Measurements from ENCODE around the gene SHB. TPM values are rescaled to one million over a fixed set of nuclear protein-coding genes. Genes with fewer than 3 reads are reported as not detected.
A peak's percentile ranks its signal among the peaks of the same experiment; 100 is the strongest.
"Not testable (repeated sequence)": the region's sequence is repeated elsewhere in the genome, so short reads cannot be mapped to it uniquely, and the experiment has no call there.

The SHB gene
- total RNA-seq, 1 donor from 2014 or later: 54.5 TPM

GRCh38 chr9:38063363-38063707, 5.7 kb downstream of the SHB start:
- DNase-seq (ENCODE audit: low spot score): no peak

GRCh38 chr9:38062498-38063362, 6.3 kb downstream of the SHB start:
- no peak for DNase-seq (ENCODE audit: low spot score)

- DNase-seq (ENCODE audit: low spot score): no peak
These were observed 6.9 kb downstream of the SHB start for GRCh38 chr9:38062106-38062497.

- no peak for DNase-seq (ENCODE audit: low spot score)
These were observed 7.6 kb downstream of the SHB start for GRCh38 chr9:38061326-38061977.

- no peak for DNase-seq (ENCODE audit: low spot score)
These were observed 8.3 kb downstream of the SHB start for GRCh38 chr9:38060681-38061080.

- DNase-seq (ENCODE audit: low spot score): no peak
These were observed 9.6 kb downstream of the SHB start for GRCh38 chr9:38059233-38059936.

- no peak for DNase-seq (ENCODE audit: low spot score)
These were observed 10.4 kb downstream of the SHB start for GRCh38 chr9:38058452-38059232.

- no peak for DNase-seq (ENCODE audit: low spot score)
These were observed 11.4 kb downstream of the SHB start for GRCh38 chr9:38057416-38058195.

GRCh38 chr9:38054653-38055052, 14.4 kb downstream of the SHB start:
- no peak for DNase-seq (ENCODE audit: low spot score)

GRCh38 chr9:38053697-38054461, 15.1 kb downstream of the SHB start:
- no peak for DNase-seq (ENCODE audit: low spot score)

GRCh38 chr9:38051780-38052546, 17.1 kb downstream of the SHB start:
- DNase-seq (ENCODE audit: low spot score): no peak

- DNase-seq (ENCODE audit: low spot score): no peak
These were observed 20.6 kb downstream of the SHB start for GRCh38 chr9:38048316-38048969.

GRCh38 chr9:38047301-38048251, 21.5 kb downstream of the SHB start:
- peak; percentile 92 for DNase-seq (ENCODE audit: low spot score)

GRCh38 chr9:38046661-38047300, 22.2 kb downstream of the SHB start:
- DNase-seq (ENCODE audit: low spot score): peak; percentile 79

GRCh38 chr9:38045939-38046338, 23.1 kb downstream of the SHB start:
- not testable (repeated sequence) for DNase-seq (ENCODE audit: low spot score)

- DNase-seq (ENCODE audit: low spot score): no peak
These were observed 24.3 kb downstream of the SHB start for GRCh38 chr9:38044706-38045105.

- peak; percentile 49 for DNase-seq (ENCODE audit: low spot score)
These were observed 24.9 kb downstream of the SHB start for GRCh38 chr9:38043931-38044623.
